Measurements from ENCODE around the gene NKAIN4. TPM values are rescaled to one million over a fixed set of nuclear protein-coding genes. Genes with fewer than 3 reads are reported as not detected.

NKAIN4 gene
- total RNA-seq, 1 donor from 2014 or later = 16.1 TPM

DNA sequence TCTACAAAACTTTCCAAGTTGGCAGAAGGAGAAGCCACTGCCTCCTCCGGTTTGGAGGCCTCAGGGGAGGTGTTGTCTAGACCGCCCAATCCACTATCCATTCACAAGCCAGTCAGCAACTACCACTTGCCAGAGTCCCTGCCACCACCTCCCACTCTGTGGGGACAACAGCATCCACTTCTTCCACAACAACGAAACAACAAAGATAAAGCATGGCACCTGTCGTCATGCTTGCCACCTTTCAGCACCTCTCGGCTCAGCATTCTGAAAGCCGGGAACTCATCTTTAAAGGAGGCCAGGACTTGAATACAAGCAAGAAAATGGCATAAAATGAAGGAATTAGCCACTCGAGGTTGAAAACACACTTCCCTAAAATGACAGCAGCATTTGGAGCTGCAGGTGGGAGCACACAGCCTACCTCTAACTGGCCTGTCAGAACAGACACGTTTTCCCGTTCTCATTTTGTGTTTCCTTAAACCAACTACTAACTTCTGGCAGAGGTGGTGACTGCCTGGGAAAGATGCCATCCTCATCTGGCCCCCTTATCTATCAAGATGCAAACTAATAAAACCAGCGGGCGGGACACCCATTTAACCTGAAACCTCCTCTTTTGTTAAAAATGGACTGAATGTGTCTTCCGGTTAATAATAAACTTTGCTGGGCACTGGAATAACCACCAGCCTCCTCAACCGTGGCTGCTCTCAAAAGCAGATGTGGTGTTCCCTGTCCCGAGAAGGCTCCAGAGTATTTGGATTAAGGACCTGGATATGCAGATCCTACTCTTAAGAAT lies 60.1 kb downstream of the NKAIN4 start:
- no peak for DNase-seq (ENCODE audit: low spot score in 2 of 2, unreplicated experiment in 2 of 2)
- H3K36me3 Mint-ChIP-seq = peaks cover 15% of the 10 kb centered on the region
- H3K27ac Mint-ChIP-seq = no peak overlapping the region
- no peaks in the 10 kb centered on the region for H3K9me3 Mint-ChIP-seq
- TF ChIP-seq, protein P1, sequence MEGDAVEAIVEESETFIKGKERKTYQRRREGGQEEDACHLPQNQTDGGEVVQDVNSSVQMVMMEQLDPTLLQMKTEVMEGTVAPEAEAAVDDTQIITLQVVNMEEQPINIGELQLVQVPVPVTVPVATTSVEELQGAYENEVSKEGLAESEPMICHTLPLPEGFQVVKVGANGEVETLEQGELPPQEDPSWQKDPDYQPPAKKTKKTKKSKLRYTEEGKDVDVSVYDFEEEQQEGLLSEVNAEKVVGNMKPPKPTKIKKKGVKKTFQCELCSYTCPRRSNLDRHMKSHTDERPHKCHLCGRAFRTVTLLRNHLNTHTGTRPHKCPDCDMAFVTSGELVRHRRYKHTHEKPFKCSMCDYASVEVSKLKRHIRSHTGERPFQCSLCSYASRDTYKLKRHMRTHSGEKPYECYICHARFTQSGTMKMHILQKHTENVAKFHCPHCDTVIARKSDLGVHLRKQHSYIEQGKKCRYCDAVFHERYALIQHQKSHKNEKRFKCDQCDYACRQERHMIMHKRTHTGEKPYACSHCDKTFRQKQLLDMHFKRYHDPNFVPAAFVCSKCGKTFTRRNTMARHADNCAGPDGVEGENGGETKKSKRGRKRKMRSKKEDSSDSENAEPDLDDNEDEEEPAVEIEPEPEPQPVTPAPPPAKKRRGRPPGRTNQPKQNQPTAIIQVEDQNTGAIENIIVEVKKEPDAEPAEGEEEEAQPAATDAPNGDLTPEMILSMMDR (IDR thresholded peaks at IDR 0.05; ENCODE audit: unreplicated experiment) = no peak
- H3K27me3 Mint-ChIP-seq (ENCODE audit: low read depth) = no peaks in the 10 kb centered on the region
- no peak overlapping the region for H3K4me3 Mint-ChIP-seq
- peaks cover 6% of the 10 kb centered on the region for H3K4me1 Mint-ChIP-seq

DNA sequence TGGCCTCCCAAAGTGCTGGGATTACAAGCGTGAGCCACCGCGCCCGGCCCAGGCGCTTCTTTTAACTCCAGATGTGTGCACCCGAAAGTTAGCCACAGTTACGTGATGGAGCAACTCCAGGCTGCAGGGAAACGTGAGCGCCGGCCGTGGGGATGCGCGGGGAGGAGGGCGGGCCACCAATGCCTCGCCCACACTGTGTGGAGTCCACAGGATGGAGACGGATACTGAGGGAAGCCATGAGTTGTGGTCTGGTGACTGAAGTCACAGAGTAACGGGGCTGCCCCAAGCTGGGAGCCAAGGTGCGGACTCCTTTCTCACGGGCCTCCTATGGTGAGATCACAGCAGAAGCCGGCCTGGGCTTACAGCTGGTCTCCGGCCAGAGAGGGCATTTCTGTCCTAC lies 61.5 kb downstream of the NKAIN4 start:
- H3K4me1 Mint-ChIP-seq = no peaks in the 10 kb centered on the region
- TF ChIP-seq, protein P1 (IDR thresholded peaks at IDR 0.05; ENCODE audit: unreplicated experiment) = no peak
- peaks cover 15% of the 10 kb centered on the region for H3K36me3 Mint-ChIP-seq
- H3K4me3 Mint-ChIP-seq = no peak overlapping the region
- no peaks in the 10 kb centered on the region for H3K27me3 Mint-ChIP-seq (ENCODE audit: low read depth)
- DNase-seq (ENCODE audit: low spot score in 2 of 2, unreplicated experiment in 2 of 2) = no peak
- no peaks in the 10 kb centered on the region for H3K9me3 Mint-ChIP-seq
- no peak overlapping the region for H3K27ac Mint-ChIP-seq

DNA sequence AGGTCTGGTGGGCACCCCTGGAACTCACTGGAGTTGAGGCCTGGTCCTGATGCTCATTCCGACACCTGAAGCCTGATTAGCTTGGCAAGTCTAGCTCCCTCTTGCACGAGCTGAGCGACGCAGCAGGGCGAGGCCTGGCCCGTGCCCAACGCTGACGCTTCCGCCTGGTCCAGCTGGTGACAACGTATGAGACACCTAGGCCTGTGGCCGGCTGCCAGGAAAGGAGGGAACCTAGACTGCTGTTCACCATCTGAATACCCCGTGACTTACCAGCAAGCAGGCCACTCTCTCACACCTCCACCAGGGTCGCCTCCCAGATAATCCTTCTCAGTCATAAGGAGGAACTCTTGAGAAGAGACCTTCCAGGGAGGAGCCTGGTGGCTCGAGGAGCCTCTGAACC lies 62.9 kb downstream of the NKAIN4 start:
- no peak overlapping the region for H3K4me3 Mint-ChIP-seq
- H3K4me1 Mint-ChIP-seq = no peaks in the 10 kb centered on the region
- H3K27ac Mint-ChIP-seq = no peak overlapping the region
- TF ChIP-seq, protein P1 (IDR thresholded peaks at IDR 0.05; ENCODE audit: unreplicated experiment) = no peak
- H3K9me3 Mint-ChIP-seq = no peaks in the 10 kb centered on the region
- H3K36me3 Mint-ChIP-seq = peaks cover 15% of the 10 kb centered on the region
- peaks cover 2% of the 10 kb centered on the region for H3K27me3 Mint-ChIP-seq (ENCODE audit: low read depth)
- DNase-seq (ENCODE audit: low spot score in 2 of 2, unreplicated experiment in 2 of 2) = no peak

DNA sequence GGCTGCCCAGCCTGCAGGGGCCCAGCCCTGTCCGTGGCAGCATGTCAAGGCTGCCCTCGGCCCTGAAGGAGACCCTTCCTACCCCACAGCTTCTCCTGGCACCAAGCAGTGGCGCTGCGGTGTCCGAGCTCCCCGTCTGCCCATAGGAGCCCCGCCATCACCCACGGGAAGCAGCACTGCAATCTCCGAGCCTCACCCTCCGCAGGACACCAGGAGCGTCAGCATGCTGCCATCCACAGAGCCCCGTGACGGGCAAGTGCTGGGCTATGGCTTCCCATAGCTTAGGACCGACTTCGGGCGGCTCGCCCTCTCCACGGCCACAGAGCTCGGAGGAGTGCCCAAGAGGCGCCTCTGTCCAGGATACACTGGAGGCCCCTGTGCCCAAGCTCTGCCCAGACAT lies 63.4 kb downstream of the NKAIN4 start:
- TF ChIP-seq, protein P1 (IDR thresholded peaks at IDR 0.05; ENCODE audit: unreplicated experiment) = no peak
- DNase-seq (ENCODE audit: low spot score in 2 of 2, unreplicated experiment in 2 of 2) = no peak
- H3K27ac Mint-ChIP-seq = no peak overlapping the region
- H3K36me3 Mint-ChIP-seq = peaks cover 15% of the 10 kb centered on the region
- H3K9me3 Mint-ChIP-seq = no peaks in the 10 kb centered on the region
- H3K4me1 Mint-ChIP-seq = no peaks in the 10 kb centered on the region
- peaks cover 2% of the 10 kb centered on the region for H3K27me3 Mint-ChIP-seq (ENCODE audit: low read depth)
- no peak overlapping the region for H3K4me3 Mint-ChIP-seq

Small RNAs within 50 kb of the gene (microRNA-seq; reads per million reads assigned to microRNA genes)
- gene MIR3196 = not detected
- gene MIR4326 = 2.3 reads per million

Other genes with a start within 250 kb of the NKAIN4 start
- not detected in 3 replicates for gene BHLHE23, start 247.5 kb downstream of the NKAIN4 start, total RNA-seq
- 49.3 to 52.9 TPM (median 50.1 TPM) in 3 replicates for gene YTHDF1, start 38.3 kb downstream of the NKAIN4 start, total RNA-seq
- 0.36 to 0.84 TPM (median 0.50 TPM) in 3 replicates for gene BIRC7, start 18.6 kb downstream of the NKAIN4 start, total RNA-seq
- 193 to 210 TPM (median 208 TPM) in 3 replicates for gene ARFGAP1, start 18.4 kb upstream of the NKAIN4 start, total RNA-seq
- gene COL20A1, start 38.7 kb upstream of the NKAIN4 start, total RNA-seq = 0.16 to 0.25 TPM in 2 of 3 replicates, not detected in the other
- gene CHRNA4, start 106.9 kb upstream of the NKAIN4 start, total RNA-seq = 0.11 to 0.63 TPM (median 0.43 TPM) in 3 replicates
- gene KCNQ2, start 218.2 kb upstream of the NKAIN4 start, total RNA-seq = 9.7 to 11.8 TPM (median 10.0 TPM) in 3 replicates
- gene EEF1A2, start 244.6 kb upstream of the NKAIN4 start, total RNA-seq = 14.4 to 15.6 TPM (median 14.6 TPM) in 3 replicates